ENCODE data around the gene CTNNBL1.

The CTNNBL1 gene

DNA sequence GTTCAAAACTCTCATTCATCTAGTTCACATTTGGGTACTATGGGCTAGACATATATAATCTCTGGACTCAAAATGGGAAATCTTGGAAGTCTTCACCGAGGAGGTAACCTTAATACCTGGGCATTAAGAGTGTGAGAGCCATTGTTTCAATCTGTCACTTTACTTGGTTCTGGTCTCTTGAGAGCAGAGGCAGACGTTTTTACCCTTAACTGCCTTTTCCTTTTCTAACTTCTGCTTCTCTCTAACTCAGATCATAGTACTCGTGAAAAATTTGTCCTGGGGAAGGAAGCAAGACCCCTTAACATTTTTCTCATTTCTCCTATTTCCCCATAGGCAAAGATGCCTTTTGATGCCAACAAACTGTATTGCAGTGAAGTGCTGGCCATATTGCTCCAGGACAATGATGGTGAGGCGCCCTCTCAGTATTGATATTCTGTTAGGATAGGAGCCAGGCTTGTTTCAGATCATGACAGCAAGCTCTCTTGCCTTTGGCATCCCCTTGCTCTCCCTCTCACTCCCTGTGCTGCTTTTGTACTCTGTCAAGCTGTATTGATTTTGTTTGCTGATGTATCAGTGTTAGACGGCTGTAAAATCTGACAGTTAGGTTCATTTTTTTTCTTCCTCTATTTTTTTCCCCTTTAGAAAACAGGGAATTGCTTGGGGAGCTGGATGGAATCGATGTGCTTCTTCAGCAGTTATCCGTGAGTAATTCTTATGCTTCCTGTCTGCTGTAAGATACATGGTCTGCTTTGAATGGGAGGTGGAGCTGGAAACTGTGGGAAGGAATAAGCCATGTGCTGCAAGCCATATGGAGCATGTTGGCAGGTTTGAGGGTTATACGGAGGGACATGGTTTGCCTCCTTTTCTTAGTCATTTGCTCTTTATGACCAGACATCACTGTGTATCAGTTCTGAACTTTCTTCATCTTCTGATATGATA lies 83.5 kb downstream of the CTNNBL1 start:
- Histone ChIP-seq H4K20me1 (peaks cover 0 to 7% (median 0%) of the 10 kb centered on the region in 11 experiments; a peak in 3 of 22 replicates), H3K36me3 (peaks cover 50 to 84% (median 62%) of the 10 kb centered on the region in 11 experiments), H3K4me3 (peak overlapping the region in 2 of 10 experiments; percentile 1 to 10; a peak in 3 of 20 replicates), H3K27me3 (no peaks in the 10 kb centered on the region), H3K4me2 (peak overlapping the region; percentile 26 to 91 (median 74)), H3K9ac (peak overlapping the region in 7 of 11 experiments; percentile 1 to 50 (median 10); a peak in 8 of 22 replicates), H3K4me1 (peaks cover 28 to 69% (median 54%) of the 10 kb centered on the region in 10 experiments), H3K9me3 (replicated peaks in 1 of 11) (peaks cover 0 to 13% (median 6%) of the 10 kb centered on the region in 11 experiments; a peak in 12 of 22 replicates), H3K27ac (peak overlapping the region in 7 of 11 experiments; percentile 22 to 58 (median 39); a peak in 13 of 22 replicates)
- no peak for TF ChIP-seq Cebpa-rat (IDR thresholded peaks at IDR 0.05)

DNA sequence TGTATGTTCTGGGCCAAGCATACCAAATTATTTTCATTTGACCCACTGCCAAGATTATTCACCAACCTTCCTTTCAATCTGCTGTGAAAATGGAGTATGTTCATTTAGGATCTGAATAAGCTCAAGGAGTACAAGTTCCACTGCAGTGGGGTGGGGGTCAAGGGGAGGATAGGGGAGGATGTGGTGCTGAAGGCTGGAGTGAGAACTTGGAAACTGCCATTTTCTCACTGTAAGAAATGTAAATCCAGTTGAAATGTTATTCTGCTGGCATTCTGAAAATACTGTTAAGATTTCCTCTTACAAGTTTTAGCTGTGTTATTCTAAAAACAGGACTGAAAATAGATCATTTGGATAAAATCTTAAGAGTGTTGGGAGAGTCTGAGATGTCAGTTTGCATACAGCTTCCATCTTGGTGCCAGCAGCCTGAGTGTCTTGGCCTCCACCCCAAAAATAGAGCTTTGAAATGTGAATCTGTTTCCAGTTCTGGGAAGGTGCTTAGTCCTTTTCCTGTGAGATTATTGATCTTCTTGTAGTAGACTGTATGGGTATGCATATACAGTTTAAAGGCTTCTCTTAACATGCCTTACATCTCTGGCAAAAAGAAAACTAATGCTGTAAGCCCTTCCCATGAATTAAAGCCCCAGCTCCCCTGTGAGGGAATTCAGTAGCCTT lies 84.3 kb downstream of the CTNNBL1 start:
- 0 out of 22 replicates have a peak overlapping the region, but pooled peaks of 1 of the 11 experiments have one; percentile 10 for H3K9ac ChIP-seq
- peaks cover 0 to 7% (median 0%) of the 10 kb centered on the region in 11 experiments; a peak in 3 of 22 replicates for H4K20me1 ChIP-seq
- no peak overlapping the region for H3K4me3 ChIP-seq
- TF ChIP-seq Cebpa-rat (IDR thresholded peaks at IDR 0.05): no peak
- H3K36me3 ChIP-seq: peaks cover 45 to 84% (median 59%) of the 10 kb centered on the region in 11 experiments
- H3K27me3 ChIP-seq: no peaks in the 10 kb centered on the region
- H3K4me1 ChIP-seq: peaks cover 28 to 69% (median 54%) of the 10 kb centered on the region in 10 experiments
- H3K27ac ChIP-seq: peak overlapping the region in 2 of 11 experiments; percentile 55 to 58; a peak in 1 of 22 replicates
- H3K9me3 ChIP-seq (replicated peaks in 1 of 11): peaks cover 0 to 15% (median 6%) of the 10 kb centered on the region in 11 experiments; a peak in 13 of 22 replicates
- H3K4me2 ChIP-seq: peak overlapping the region in 9 of 11 experiments; percentile 26 to 91 (median 75); a peak in 17 of 22 replicates

DNA sequence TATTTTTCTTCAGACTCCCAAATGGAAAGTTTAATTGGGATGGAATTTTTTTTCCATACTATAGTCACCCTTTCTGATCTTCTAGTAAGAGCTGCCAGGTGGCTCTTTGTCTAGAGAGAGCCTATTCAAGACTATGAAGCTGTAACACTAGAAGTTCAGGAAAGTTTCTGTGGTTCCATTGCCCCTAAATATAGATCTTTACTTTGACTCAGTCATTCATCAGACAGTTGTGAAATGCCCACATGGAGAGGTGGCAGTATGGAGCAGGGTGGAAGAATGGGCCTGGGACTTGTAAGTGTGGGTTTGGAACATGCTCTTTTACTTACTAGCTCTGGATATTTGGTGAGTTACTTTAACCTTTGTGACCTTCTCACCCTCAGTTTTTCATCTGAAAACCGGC lies 87.8 kb downstream of the CTNNBL1 start:
- no peak overlapping the region for H3K9ac ChIP-seq
- H3K4me1 ChIP-seq: peaks cover 12 to 42% (median 29%) of the 10 kb centered on the region in 10 experiments
- peaks cover 52 to 90% (median 75%) of the 10 kb centered on the region in 11 experiments for H3K36me3 ChIP-seq
- H3K4me2 ChIP-seq: peak overlapping the region in 6 of 11 experiments; percentile 12 to 50 (median 33); a peak in 8 of 22 replicates
- peaks cover 0 to 16% (median 0%) of the 10 kb centered on the region in 11 experiments; a peak in 3 of 22 replicates for H4K20me1 ChIP-seq
- no peak overlapping the region for H3K4me3 ChIP-seq
- no peaks in the 10 kb centered on the region for H3K27me3 ChIP-seq
- H3K9me3 ChIP-seq (replicated peaks in 1 of 11): peaks cover 0 to 17% (median 8%) of the 10 kb centered on the region in 11 experiments; a peak in 10 of 22 replicates
- no peak overlapping the region for H3K27ac ChIP-seq
- TF ChIP-seq Cebpa-rat (IDR thresholded peaks at IDR 0.05): no peak

DNA sequence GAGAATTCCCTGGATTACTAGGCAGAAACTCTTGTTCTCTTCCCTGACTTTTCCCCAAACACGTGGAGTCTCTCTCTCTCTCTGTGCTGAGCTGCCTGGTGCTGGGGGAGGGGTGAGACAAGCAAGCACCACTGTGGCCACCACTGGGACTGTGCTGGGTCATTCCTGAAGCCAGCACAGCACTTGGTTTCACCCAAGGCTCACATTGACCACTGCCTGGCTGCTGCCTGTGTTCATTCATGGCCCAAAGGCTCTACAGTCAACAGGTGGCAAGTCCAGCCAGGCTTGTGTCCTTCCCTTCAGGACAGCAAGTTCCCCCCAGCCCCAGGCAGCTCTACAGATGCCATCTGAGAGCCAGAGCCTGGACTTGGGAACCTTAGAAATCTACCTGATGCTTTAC lies 92.2 kb downstream of the CTNNBL1 start:
- H3K4me2 ChIP-seq: no peak overlapping the region; a peak in 1 of 22 replicates
- peaks cover 1 to 20% (median 9%) of the 10 kb centered on the region in 11 experiments; a peak in 15 of 22 replicates for H3K9me3 ChIP-seq (replicated peaks in 1 of 11)
- H3K4me1 ChIP-seq: peaks cover 17 to 53% (median 42%) of the 10 kb centered on the region in 10 experiments
- H3K4me3 ChIP-seq: no peak overlapping the region
- H3K36me3 ChIP-seq: peaks cover 33 to 97% (median 58%) of the 10 kb centered on the region in 11 experiments
- H3K9ac ChIP-seq: no peak overlapping the region
- peaks cover 0 to 9% (median 0%) of the 10 kb centered on the region in 11 experiments; a peak in 1 of 22 replicates for H4K20me1 ChIP-seq
- H3K27ac ChIP-seq: no peak overlapping the region
- H3K27me3 ChIP-seq: no peaks in the 10 kb centered on the region
- no peak for TF ChIP-seq Cebpa-rat (IDR thresholded peaks at IDR 0.05)

DNA sequence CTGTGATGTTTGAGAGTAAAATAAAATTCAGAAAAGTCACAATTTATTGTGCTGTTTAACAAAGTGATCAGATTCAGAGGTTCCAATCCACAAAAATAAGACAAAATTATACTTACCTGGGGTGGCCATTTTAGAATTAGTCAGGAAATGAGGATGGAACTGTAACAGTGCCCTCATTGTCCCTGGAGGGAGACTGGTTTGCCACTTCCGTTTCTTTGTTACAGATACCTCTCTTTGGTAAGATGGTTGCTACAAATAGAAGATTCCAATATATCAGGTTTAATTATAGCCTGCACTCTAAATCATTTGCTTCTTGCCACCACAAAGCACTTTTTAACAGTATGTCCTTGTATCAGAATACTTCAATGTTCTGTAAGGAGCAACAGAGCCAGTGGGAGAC lies 95.6 kb downstream of the CTNNBL1 start:
- no peak for TF ChIP-seq Cebpa-rat (IDR thresholded peaks at IDR 0.05)
- peak overlapping the region in 3 of 10 experiments; percentile 12 to 38 (median 34); a peak in 5 of 20 replicates for H3K4me3 ChIP-seq
- no peaks in the 10 kb centered on the region for H3K27me3 ChIP-seq
- peak overlapping the region in 8 of 11 experiments; percentile 51 to 73 (median 64); a peak in 17 of 22 replicates for H3K9ac ChIP-seq
- H3K27ac ChIP-seq: peak overlapping the region in 10 of 11 experiments; percentile 3 to 87 (median 76); a peak in 20 of 22 replicates
- H3K4me1 ChIP-seq: peaks cover 17 to 51% (median 37%) of the 10 kb centered on the region in 10 experiments
- H3K4me2 ChIP-seq: peak overlapping the region; percentile 11 to 92 (median 82); a peak in 21 of 22 replicates
- H3K36me3 ChIP-seq: peaks cover 43 to 98% (median 64%) of the 10 kb centered on the region in 11 experiments
- H3K9me3 ChIP-seq (replicated peaks in 1 of 11): peaks cover 18 to 47% (median 34%) of the 10 kb centered on the region in 11 experiments
- H4K20me1 ChIP-seq: peaks cover 0 to 9% (median 0%) of the 10 kb centered on the region in 11 experiments; a peak in 1 of 22 replicates

DNA sequence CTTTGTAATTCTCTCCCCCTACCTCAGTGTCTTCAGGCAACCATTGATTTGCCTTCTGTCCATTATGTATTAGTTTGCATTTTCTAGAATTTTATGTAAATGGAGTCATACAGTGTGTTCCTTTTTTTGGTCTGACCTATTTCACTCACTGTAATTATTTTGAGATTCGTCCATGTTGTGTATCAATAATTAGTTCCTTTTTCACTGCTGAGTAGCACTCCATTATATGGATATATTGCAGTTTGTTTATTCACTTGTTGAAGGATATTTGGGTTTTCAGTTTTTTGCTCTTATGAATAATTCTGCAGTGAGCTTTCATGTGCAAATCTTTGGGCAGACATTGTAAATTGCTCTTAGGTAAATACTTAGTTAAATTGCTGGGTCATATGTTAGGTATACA lies 97.1 kb downstream of the CTNNBL1 start:
- Histone ChIP-seq H3K27ac (peak overlapping the region in 6 of 11 experiments; percentile 73 to 87 (median 82); a peak in 12 of 22 replicates), H3K36me3 (peaks cover 44 to 98% (median 65%) of the 10 kb centered on the region in 11 experiments), H3K9ac (peak overlapping the region in 3 of 11 experiments; percentile 70 to 73 (median 72); a peak in 4 of 22 replicates), H3K4me1 (peaks cover 17 to 51% (median 37%) of the 10 kb centered on the region in 10 experiments), H3K9me3 (replicated peaks in 1 of 11) (peaks cover 18 to 48% (median 36%) of the 10 kb centered on the region in 11 experiments), H4K20me1 (peaks cover 0 to 4% (median 0%) of the 10 kb centered on the region in 11 experiments; a peak in 1 of 22 replicates), H3K27me3 (no peaks in the 10 kb centered on the region), H3K4me3 (peak overlapping the region in 2 of 10 experiments; percentile 34 to 38; a peak in 2 of 20 replicates), H3K4me2 (peak overlapping the region in 9 of 11 experiments; percentile 55 to 92 (median 82); a peak in 17 of 22 replicates)
- no peak for TF ChIP-seq Cebpa-rat (IDR thresholded peaks at IDR 0.05)

DNA sequence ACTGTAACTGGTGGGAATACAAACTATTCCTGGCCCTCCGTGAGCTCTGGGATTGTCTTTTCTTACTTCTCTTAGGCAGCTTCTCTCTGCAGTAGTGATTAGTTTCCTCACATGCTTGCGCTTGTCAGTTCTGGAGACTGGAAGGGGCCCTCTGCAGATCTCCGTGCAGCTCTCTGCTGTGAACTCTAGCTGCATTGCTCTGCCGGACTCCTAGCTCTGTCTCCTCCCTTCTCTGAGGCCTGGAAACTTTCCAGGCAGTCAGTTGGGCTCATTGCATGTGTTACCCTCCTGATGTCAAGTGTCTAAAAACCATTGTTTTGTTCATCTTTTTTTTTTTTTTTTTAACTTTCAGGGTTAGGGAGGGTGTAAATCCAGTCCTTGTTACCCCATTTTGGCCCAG lies 102.3 kb downstream of the CTNNBL1 start:
- H3K9ac ChIP-seq: no peak overlapping the region
- H3K9me3 ChIP-seq (replicated peaks in 1 of 11): peaks cover 16 to 40% (median 34%) of the 10 kb centered on the region in 11 experiments
- no peaks in the 10 kb centered on the region for H3K27me3 ChIP-seq
- TF ChIP-seq Cebpa-rat (IDR thresholded peaks at IDR 0.05): no peak
- no peak overlapping the region for H3K27ac ChIP-seq
- peaks cover 0 to 34% (median 17%) of the 10 kb centered on the region in 10 experiments; a peak in 14 of 20 replicates for H3K4me1 ChIP-seq
- peak overlapping the region in 2 of 11 experiments; percentile 11 to 19; a peak in 2 of 22 replicates for H3K4me2 ChIP-seq
- H4K20me1 ChIP-seq: no peaks in the 10 kb centered on the region; a peak in 1 of 22 replicates
- no peak overlapping the region for H3K4me3 ChIP-seq
- H3K36me3 ChIP-seq: peaks cover 71 to 100% (median 90%) of the 10 kb centered on the region in 11 experiments

DNA sequence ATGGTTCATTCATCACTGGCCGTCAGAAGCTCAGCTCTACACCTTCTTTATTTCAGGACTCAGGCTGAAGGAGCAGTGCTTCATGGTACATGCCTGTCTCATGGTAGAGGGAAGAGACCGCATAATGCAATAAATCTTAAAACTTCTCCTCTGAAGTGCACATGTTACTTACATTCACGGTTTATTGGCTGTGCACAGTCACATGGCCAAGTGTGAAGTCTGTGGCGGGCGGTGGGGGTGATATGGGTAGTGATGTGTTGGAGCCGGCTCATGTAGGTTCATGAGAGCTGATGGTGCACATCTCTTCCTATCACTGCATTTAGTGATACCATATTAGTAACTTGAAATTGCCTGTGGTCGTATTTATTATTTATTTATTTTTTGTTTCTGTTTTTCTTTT lies 102.9 kb downstream of the CTNNBL1 start:
- Histone ChIP-seq H3K4me3 (no peak overlapping the region), H3K9ac (no peak overlapping the region), H3K4me1 (peaks cover 0 to 34% (median 20%) of the 10 kb centered on the region in 10 experiments; a peak in 15 of 20 replicates), H3K9me3 (replicated peaks in 1 of 11) (peaks cover 10 to 34% (median 28%) of the 10 kb centered on the region in 11 experiments; a peak in 21 of 22 replicates), H3K36me3 (peaks cover 65 to 97% (median 83%) of the 10 kb centered on the region in 11 experiments), H3K4me2 (no peak overlapping the region), H4K20me1 (no peaks in the 10 kb centered on the region; a peak in 1 of 22 replicates), H3K27ac (no peak overlapping the region), H3K27me3 (no peaks in the 10 kb centered on the region)
- no peak for TF ChIP-seq Cebpa-rat (IDR thresholded peaks at IDR 0.05)
